BJ (cell line): ENCODE results near the gene CHST12. TPM values are rescaled to one million over a fixed set of nuclear protein-coding genes. Genes with fewer than 3 reads are reported as not detected.
"Not testable (repeated sequence)": the region's sequence is repeated elsewhere in the genome, so short reads cannot be mapped to it uniquely, and the experiment has no call there.

Experiments
- CTCF ChIA-PET: fragments of 350-600 bp; formaldehyde crosslinking; extraction: SDS; loops from one replicate; lab custom pipeline; 2021; ENCODE audit warnings: antibody characterized with exemption, inconsistent platforms; lab: Yijun Ruan, JAX
- POLR2A ChIA-PET: fragments of 300-600 bp; sonication (Branson Sonifier 250); formaldehyde crosslinking; extraction: SDS; loops from one replicate; lab custom pipeline; 2021; ENCODE audit warnings: antibody characterized with exemption; lab: Charles Lee
- DNase-seq: peaks from one replicate; pipeline ENCODE4 v3.0.0-alpha.2; 2011; ENCODE audit warnings: low read depth
- H3K27me3 ChIP-seq: 2 replicates; pipeline ENCODE4 v1.6.0; 2011; ENCODE audit warnings: low read length; ENCODE audit not compliant: control insufficient read depth, insufficient read depth
- H3K36me3 ChIP-seq: 2 replicates; pipeline ENCODE4 v1.5.1; 2011; ENCODE audit warnings: low read length; ENCODE audit not compliant: control insufficient read depth, insufficient read depth
- H3K4me3 ChIP-seq: 2 replicates; pipeline ENCODE4 v1.5.1; 2011; ENCODE audit warnings: low read depth, mild to moderate bottlenecking, control low read depth, low read length
- polyA plus RNA-seq: library from polyadenylated mRNA; depleted of rRNA; stranded (reverse); fragments of >200 nt; gene quantifications from 2 replicates; pipeline ENCODE4 v1.2.3, GENCODE V29; 2011
- TF ChIP-seq, protein P1 (sequence below): IDR thresholded peaks from 2 replicates; pipeline ENCODE4 v1.5.1; 2011; ENCODE audit warnings: low read depth, mild to moderate bottlenecking, control low read depth, inconsistent platforms, low read length, moderate library complexity; ENCODE audit not compliant: insufficient read depth

The CHST12 gene
- polyA plus RNA-seq, 1 experiment, result 18.4 TPM

DNA sequence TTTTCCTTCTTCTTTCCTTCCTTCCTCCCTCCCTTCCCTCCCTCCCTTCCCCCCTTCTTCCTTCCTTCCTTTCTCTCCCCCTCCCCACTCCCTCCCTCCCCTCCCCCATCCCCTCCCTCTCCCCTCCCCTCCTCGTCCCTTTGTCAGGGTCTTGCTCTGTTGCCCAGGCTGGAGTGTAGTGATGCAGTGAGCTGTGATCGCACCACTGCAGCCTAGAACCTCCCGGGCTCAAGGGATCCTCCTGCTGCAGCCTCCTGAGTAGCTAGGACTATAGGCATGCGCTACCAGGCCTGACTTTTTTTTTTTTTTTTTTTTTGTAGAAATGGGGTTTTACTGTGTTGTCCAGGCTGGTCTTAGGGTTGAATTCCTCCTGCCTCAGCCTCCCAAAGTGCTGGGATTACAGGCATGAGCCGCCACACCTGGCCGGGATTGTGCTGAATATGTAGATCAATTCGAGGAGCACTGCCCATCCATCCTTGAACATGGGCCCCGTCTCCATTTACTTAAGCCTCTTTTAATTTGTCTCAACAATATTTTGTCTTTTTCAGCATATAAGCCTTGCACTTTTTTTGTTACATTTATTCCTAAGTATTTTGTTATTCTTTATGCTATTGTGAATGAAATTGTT is 49.3 kb downstream of the CHST12 start:
- TF ChIP-seq, protein P1, sequence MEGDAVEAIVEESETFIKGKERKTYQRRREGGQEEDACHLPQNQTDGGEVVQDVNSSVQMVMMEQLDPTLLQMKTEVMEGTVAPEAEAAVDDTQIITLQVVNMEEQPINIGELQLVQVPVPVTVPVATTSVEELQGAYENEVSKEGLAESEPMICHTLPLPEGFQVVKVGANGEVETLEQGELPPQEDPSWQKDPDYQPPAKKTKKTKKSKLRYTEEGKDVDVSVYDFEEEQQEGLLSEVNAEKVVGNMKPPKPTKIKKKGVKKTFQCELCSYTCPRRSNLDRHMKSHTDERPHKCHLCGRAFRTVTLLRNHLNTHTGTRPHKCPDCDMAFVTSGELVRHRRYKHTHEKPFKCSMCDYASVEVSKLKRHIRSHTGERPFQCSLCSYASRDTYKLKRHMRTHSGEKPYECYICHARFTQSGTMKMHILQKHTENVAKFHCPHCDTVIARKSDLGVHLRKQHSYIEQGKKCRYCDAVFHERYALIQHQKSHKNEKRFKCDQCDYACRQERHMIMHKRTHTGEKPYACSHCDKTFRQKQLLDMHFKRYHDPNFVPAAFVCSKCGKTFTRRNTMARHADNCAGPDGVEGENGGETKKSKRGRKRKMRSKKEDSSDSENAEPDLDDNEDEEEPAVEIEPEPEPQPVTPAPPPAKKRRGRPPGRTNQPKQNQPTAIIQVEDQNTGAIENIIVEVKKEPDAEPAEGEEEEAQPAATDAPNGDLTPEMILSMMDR, result no peak
- H3K4me3 ChIP-seq, result no peak overlapping the region
- CTCF ChIA-PET, result interaction anchor here (0.9 to 6.3 kb wide), 5 partner anchors 11 to 228 kb away, joined by 3 to 82 read pairs (median 13); no protein-coding TSS in a partner anchor
- H3K36me3 ChIP-seq, result no peaks in the 10 kb centered on the region
- no peaks in the 10 kb centered on the region for H3K27me3 ChIP-seq
- POLR2A ChIA-PET, result no interaction called here
- no peak for DNase-seq

DNA sequence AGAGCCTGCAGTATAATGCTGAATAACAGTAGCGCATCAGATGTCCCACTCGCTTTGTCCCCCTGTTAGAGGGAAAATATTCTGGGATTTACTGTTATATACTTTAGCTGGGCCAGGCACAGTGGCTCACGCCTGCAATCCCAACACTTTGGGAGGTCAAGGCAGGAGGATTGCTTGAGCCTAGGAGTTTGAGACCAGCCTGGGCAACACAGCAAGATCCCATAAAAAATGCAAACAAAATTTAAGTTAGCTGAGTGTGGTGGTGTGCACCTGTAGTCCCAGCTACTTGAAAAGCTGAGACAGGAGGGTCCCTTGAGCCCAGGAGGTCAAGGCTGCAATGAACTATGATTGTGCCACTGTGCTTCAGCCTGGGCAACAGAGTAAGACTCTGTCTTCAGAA is 50.4 kb downstream of the CHST12 start:
- H3K27me3 ChIP-seq, POLR2A ChIA-PET, DNase-seq, H3K36me3 ChIP-seq, H3K4me3 ChIP-seq: not testable (repeated sequence)
- CTCF ChIA-PET, result interaction anchor here (3.8 to 6.3 kb wide), 2 partner anchors 11 to 17 kb away, joined by 20 to 82 read pairs; no protein-coding TSS in a partner anchor

DNA sequence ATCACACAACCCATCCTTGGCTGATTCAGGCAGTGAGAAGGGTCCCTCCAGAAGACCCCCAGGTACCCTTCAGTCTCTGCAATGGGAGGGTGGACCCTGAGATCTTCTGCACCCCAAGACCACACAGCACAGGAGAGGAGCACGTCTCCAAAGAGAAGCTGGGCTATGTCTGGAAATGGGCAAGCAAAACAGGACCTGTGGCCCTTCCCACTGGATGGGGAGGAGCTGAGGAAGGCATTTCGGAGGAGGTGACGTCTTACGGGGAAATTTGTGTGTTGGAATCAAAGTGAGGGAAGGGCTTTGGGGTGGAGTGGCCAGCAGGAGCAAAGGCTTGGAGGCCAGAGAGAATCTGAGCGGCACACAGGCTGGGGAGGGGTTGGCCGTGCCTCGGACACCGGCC is 56.3 kb downstream of the CHST12 start:
- CTCF ChIA-PET, result interaction anchor here (0.6 to 3.8 kb wide), 2 partner anchors 10 to 279 kb away, joined by 4 to 45 read pairs; no protein-coding TSS in a partner anchor
- Histone ChIP-seq H3K36me3 (no peaks in the 10 kb centered on the region), H3K4me3 (no peak overlapping the region), H3K27me3 (no peaks in the 10 kb centered on the region)
- no peak for DNase-seq
- POLR2A ChIA-PET, result no interaction called here
- TF ChIP-seq, protein P1, result no peak

DNA sequence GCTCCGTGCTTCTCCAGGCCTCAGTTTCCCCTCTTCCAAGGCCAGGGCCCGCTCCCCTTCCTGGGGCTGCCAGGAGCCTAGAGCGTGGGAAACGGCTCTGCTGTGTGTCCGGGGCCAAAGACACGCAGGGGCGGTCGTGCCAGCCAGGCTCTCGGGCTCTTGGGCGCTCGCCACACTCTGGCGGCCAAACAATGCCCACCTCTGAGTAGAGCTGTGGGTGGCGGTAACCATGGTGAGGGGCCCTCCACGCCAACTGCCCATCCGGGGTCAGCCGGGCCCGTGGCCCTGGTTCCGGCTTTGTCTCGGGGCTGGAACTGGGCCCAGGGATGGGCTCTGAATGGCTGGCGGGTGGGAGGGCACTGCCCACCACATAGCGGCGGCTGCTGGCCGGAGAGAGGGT is 56.8 kb downstream of the CHST12 start:
- CTCF ChIA-PET, result interaction anchor here (0.6 to 3.8 kb wide), 2 partner anchors 9 to 278 kb away, joined by 4 to 45 read pairs; no protein-coding TSS in a partner anchor
- TF ChIP-seq, protein P1, result no peak
- POLR2A ChIA-PET, result no interaction called here
- no peak overlapping the region for H3K4me3 ChIP-seq
- H3K27me3 ChIP-seq, result no peaks in the 10 kb centered on the region
- no peaks in the 10 kb centered on the region for H3K36me3 ChIP-seq
- DNase-seq, result no peak

DNA sequence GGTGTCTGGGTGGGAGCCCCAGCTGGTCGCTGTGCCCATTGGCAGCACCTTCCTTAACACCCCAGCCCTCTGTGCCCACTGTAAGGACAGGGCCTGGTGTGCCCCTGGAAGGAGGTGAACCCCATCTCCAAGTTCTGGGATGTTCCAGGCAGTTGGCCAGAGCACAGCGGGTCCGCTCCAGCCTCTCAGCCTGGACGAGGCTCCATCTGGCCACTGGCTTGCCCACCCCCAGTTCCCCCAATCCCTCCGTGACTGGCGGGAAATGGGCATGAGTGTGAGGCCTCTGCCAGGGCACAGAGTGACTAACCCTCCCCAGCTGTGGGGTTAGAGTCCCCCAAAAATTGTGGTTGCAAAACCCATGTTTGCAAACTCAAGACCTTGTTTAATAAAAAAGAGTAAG is 57.2 kb downstream of the CHST12 start:
- H3K27me3 ChIP-seq, result no peaks in the 10 kb centered on the region
- no peaks in the 10 kb centered on the region for H3K36me3 ChIP-seq
- DNase-seq, result no peak
- CTCF ChIA-PET, result interaction anchor here (0.7 to 3.8 kb wide), 4 partner anchors 8 to 17 kb away, joined by 3 to 45 read pairs (median 4); no protein-coding TSS in a partner anchor
- POLR2A ChIA-PET, result no interaction called here
- H3K4me3 ChIP-seq, result no peak overlapping the region
- TF ChIP-seq, protein P1, result no peak
